Measurements from ENCODE around the gene FER1L5. TPM values are rescaled to one million over a fixed set of nuclear protein-coding genes. Genes with fewer than 3 reads are reported as not detected.

FER1L5 gene
- total RNA-seq, 1 donor, result 0.86 TPM

GRCh38 chr2:96690306-96691021, 47.9 kb downstream of the FER1L5 start:
- no peak for DNase-seq (ENCODE audit: low read depth)
- no peak overlapping the region for H3K4me3 ChIP-seq (ENCODE audit: low read depth, low read length)
- TF ChIP-seq CTCF (IDR thresholded peaks at IDR 0.05; ENCODE audit: insufficient read depth, low read depth, low read length), result no peak

- no peak for TF ChIP-seq CTCF (IDR thresholded peaks at IDR 0.05; ENCODE audit: insufficient read depth, low read depth, low read length)
- no peak overlapping the region for H3K4me3 ChIP-seq (ENCODE audit: low read depth, low read length)
- no peak for DNase-seq (ENCODE audit: low read depth)
These were observed 48.6 kb downstream of the FER1L5 start for GRCh38 chr2:96691022-96691612.

DNA sequence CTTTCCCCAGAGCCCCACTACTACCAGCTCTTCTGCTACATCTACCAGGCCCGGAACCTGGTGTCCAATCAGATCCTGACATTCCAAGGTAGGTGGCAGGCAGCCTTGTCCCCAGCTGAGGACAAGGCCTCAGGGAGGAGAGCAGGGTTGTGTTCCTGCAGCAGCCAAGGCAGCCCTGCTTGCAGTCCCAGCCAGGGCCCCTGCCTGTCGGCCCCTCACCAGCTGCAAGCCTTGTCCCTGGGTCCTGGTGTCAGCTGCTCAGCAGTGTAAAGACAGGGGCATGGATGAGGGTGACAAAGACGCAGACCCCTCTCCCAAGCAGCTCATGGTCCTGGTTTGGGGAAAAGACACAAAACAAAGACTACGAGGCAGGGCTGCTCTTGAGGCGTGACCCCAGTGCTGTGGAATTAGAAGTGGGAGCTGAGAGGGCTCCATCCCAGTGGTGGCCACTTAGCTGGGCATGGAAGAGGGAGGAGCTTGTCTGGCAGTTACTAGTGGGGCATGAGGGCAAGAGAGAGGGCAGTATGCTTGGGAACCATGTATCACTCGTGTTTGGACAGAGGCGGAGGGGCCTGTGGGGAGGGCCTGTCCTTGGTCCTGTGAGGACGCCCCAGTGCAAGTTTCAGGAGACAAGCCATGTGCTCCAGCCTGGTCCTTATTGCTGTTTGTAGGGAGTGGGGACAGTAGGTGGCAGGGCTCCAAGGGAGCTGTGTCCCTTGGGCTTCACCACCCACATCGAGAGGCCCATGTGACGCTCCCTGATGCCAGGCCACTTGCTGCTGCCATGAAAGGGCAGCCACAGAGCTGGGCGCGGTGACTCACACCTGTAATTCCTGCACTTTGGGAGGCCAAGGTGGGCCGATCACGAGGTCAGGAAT, 49.8 kb downstream of the FER1L5 start:
- no peak for TF ChIP-seq CTCF (IDR thresholded peaks at IDR 0.05; ENCODE audit: insufficient read depth, low read depth, low read length)
- H3K4me3 ChIP-seq (ENCODE audit: low read depth, low read length), result no peak overlapping the region
- DNase-seq (ENCODE audit: low read depth), result no peak

DNA sequence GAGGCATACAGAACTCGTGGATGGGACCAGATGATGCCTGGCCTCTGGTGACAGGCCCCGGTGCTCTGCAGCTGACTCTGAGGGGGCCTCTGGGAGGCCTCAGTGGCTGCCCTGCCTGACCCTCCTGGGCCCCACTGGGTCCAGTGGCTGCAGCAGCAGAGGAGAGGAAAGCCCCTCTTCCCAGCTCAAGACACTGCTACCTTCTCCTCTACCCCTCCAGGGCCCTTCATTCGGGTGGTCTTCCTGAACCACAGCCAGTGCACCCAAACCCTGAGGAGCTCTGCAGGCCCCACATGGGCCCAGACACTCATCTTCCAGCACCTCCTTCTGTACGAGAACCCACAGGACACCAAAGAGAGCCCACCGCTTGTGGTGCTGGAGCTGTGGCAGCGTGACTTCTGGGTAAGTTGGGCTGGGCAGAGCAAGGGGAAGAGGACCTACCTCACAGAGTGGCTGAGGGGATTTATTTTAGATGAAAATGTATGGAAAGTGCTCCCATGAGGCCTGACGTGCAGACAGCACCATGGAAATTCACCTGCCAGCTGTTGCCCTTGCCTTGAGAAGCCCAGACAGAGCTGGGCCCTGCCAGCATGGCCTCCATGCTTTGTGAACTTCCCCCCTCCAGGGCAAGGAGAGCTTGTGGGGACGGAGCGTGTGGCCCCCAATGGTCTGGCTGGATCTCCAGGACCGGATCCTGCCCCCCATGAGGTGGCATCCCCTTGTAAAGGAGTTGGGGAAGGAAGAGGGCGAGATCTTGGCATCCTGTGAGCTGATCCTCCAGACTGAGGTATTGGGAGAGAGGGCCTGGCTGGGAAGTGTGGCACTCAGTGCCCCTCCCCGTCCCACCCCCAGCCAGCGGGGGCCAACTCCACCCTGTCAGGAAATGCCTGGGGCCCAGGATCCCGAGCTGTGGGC, 51.0 kb downstream of the FER1L5 start:
- DNase-seq (ENCODE audit: low read depth), result no peak
- TF ChIP-seq CTCF (IDR thresholded peaks at IDR 0.05; ENCODE audit: insufficient read depth, low read depth, low read length), result no peak
- H3K4me3 ChIP-seq (ENCODE audit: low read depth, low read length), result no peak overlapping the region

- no peak overlapping the region for H3K4me3 ChIP-seq (ENCODE audit: low read depth, low read length)
- no peak for DNase-seq (ENCODE audit: low read depth)
- no peak for TF ChIP-seq CTCF (IDR thresholded peaks at IDR 0.05; ENCODE audit: insufficient read depth, low read depth, low read length)
These were observed 51.7 kb downstream of the FER1L5 start for GRCh38 chr2:96694279-96694678.

- no peak for TF ChIP-seq CTCF (IDR thresholded peaks at IDR 0.05; ENCODE audit: insufficient read depth, low read depth, low read length)
- no peak for DNase-seq (ENCODE audit: low read depth)
- no peak overlapping the region for H3K4me3 ChIP-seq (ENCODE audit: low read depth, low read length)
These were observed 52.4 kb downstream of the FER1L5 start for GRCh38 chr2:96694816-96695455.

All from fibroblast of villous mesenchyme (primary cell).